ENCODE data around the gene RPL18.

The RPL18 gene

DNA sequence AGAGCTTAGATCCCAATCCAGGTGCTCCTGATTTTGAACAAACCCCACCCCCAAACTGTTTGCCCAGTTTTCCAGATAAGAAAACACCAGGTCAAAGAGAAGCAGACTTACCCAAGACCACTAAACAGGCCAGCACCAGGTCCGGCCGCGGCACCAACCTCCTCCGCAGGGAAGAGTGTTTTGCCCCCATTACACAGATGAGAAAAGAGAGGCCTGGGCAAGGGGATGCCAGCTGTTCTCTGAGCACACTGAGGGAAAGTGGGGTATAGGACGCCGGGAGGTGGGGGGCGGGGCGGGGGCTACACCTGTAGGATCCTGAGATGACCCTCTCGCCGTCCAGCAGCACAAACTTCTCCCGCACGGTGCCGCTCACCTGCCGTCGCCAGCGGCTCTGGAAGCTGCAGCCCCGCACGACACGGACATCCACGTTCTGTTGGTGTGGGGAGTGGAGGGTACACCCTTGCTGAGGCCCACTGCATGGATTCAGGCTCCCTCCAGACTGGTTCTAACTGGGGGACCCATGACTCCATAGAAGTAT, 9.3 kb downstream of the RPL18 start:
- TF ChIP-seq, protein P1, sequence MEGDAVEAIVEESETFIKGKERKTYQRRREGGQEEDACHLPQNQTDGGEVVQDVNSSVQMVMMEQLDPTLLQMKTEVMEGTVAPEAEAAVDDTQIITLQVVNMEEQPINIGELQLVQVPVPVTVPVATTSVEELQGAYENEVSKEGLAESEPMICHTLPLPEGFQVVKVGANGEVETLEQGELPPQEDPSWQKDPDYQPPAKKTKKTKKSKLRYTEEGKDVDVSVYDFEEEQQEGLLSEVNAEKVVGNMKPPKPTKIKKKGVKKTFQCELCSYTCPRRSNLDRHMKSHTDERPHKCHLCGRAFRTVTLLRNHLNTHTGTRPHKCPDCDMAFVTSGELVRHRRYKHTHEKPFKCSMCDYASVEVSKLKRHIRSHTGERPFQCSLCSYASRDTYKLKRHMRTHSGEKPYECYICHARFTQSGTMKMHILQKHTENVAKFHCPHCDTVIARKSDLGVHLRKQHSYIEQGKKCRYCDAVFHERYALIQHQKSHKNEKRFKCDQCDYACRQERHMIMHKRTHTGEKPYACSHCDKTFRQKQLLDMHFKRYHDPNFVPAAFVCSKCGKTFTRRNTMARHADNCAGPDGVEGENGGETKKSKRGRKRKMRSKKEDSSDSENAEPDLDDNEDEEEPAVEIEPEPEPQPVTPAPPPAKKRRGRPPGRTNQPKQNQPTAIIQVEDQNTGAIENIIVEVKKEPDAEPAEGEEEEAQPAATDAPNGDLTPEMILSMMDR (conservative IDR thresholded peaks at IDR 0.05; ENCODE audit: low read depth): no peak
- ChIA-PET CTCF (interaction anchor here (0.6 to 1.8 kb wide), 3 partner anchors 53 to 238 kb away, joined by 3 to 5 read pairs (median 3); no protein-coding TSS in a partner anchor), POLR2A (ENCODE audit: low non-redundant PET) (interaction anchor here (1.2 kb wide), 1 partner anchor 9 kb away, joined by 3 read pairs; the partner anchor contains the start of genes RPL18 and SPHK2)
- no peak for DNase-seq (ENCODE audit: low spot score)
- no peak overlapping the region for H3K27ac ChIP-seq

DNA sequence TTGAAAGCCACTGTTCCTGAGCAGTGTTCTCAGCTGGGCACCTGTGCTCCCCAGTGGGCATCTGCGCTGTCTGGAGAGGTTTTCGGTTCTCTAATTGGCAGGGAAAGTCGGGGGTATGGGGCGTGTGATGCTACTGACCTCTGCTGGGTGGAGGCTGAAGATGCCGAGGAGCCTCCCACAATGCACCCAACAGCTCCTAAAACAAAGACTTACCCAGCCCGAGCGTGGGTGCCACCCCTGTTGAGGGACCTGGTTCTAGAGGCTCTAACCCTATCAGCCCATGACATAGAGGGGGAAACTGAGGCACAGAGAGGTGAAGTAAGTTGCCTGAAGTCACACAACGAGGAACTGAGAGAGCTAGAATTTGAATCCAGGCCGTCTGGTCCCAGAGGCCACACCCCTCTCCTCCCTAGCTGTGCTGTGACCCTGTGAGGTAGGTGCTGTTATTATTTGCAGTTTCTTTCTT, 10.1 kb downstream of the RPL18 start:
- peak; percentile 51 for DNase-seq (ENCODE audit: low spot score)
- TF ChIP-seq, protein P1 (conservative IDR thresholded peaks at IDR 0.05; ENCODE audit: low read depth): peak; percentile 72
- ChIA-PET POLR2A (ENCODE audit: low non-redundant PET) (interaction anchor here (1.2 kb wide), 1 partner anchor 10 kb away, joined by 3 read pairs; the partner anchor contains the start of genes RPL18 and SPHK2), CTCF (interaction anchor here (0.6 to 1.8 kb wide), 9 partner anchors 14 to 238 kb away, joined by 3 to 7 read pairs (median 3); no protein-coding TSS in a partner anchor)
- no peak overlapping the region for H3K27ac ChIP-seq

DNA sequence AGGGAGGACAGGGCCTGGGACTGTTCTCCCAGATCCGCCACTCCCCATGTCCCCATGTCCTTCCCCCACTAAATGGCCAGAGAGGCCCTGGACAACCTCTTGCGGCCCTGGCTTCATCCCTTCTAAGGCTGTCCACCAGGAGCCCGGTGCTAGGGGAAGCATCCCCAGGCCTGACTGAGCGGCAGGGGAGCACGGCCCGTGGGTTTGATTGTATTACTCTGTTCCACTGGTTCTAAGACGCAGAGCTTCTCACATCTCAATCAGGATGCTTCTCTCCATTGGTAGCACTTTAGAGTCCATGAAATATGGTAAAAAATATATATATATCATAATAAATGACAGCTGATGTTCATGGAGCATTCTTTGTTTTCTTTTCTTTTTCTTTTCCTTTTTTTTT, 11.6 kb downstream of the RPL18 start:
- peak overlapping the region; percentile 7; the same call in 1 of the 2 replicates for H3K27ac ChIP-seq
- POLR2A ChIA-PET (ENCODE audit: low non-redundant PET): no interaction called here
- CTCF ChIA-PET: interaction anchor here (1.3 kb wide), 1 partner anchor 18 kb away, joined by 7 read pairs; no protein-coding TSS in a partner anchor
- DNase-seq (ENCODE audit: low spot score): no peak
- TF ChIP-seq, protein P1 (conservative IDR thresholded peaks at IDR 0.05; ENCODE audit: low read depth): no peak

DNA sequence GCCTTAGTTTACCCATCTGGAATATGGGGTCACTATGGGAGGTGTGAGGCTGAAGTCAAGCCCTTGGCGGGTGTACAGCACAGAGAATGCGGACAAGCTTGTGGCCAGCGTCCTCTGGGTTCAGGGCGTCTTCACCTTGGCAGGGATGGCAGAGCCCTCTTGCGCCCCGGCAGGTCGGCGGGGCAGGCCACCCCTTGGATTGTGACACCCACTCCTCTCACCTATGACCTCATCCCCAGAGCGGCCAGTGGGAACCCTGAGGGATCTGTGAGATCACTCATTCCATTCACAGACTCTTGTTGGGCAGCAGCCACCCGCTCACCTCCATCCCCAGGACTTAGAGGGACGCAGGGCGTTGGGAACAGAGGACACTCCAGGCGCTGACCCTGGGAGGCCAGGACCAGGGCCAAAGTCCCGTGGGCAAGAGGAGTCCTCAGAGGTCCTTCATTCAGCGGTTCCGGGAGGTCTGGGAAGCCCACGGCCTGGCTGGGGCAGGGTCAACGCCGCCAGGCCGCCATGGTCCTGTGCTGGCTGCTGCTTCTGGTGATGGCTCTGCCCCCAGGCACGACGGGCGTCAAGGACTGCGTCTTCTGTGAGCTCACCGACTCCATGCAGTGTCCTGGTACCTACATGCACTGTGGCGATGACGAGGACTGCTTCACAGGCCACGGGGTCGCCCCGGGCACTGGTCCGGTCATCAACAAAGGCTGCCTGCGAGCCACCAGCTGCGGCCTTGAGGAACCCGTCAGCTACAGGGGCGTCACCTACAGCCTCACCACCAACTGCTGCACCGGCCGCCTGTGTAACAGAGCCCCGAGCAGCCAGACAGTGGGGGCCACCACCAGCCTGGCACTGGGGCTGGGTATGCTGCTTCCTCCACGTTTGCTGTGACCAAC, 12.3 kb downstream of the RPL18 start, which contains the start of gene SPACA4:
SPACA4 (plus strand) TSS at position 280 of the 896 bp plus-strand sequence; CDS start at position 517, 237 bp downstream.
- ChIA-PET CTCF (interaction anchor here (1.6 kb wide), 1 partner anchor 118 kb away, joined by 5 read pairs; no protein-coding TSS in a partner anchor), POLR2A (ENCODE audit: low non-redundant PET) (no interaction called here)
- DNase-seq (ENCODE audit: low spot score): no peak
- TF ChIP-seq, protein P1 (conservative IDR thresholded peaks at IDR 0.05; ENCODE audit: low read depth): no peak
- peak within 1 kb of the TSS; percentile 7; the same call in 1 of the 2 replicates for H3K27ac ChIP-seq

DNA sequence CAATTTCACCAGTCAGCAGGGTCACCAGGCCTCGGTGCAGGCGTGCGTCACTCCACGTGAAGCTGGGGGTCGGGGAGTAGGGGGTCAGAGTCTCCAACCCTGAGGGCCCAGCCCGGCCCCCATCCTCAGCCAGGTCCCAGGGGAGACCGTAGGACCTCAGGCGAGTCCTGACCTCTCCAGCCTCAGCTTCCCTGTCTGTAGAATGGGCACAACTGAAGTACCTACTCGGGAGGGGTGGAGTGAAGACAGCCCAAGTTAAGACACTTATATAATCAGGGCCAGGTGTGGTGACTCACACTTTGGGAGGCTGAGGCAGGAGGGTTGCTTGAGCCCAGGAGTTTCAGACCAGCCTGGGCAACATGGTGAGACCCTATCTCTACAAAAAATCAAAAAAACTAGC, 15.1 kb downstream of the RPL18 start:
- ChIA-PET POLR2A (ENCODE audit: low non-redundant PET) (no interaction called here), CTCF (no interaction called here)
- no peak overlapping the region for H3K27ac ChIP-seq
- no peak for DNase-seq (ENCODE audit: low spot score)
- TF ChIP-seq, protein P1 (conservative IDR thresholded peaks at IDR 0.05; ENCODE audit: low read depth): no peak

DNA sequence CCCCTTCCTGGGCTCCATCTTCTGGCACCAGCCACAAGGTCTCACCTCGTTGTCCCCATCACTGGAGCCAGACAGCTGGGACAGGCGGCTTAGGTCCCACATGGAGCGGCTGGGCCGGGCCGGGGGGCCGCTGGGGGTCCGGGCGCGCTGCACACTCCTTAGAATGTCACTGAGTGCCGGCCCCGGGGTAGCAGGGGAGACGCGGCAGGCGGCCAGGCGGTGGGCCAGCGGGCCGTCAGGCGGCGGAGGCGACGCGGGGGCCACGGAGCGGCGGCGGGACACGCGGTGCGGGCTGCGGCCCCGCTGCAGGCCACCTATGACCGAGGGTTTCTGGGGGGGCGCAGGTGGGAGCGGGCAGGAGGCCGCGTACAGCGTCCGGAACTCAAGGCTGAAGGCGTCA, 15.5 kb downstream of the RPL18 start:
- H3K27ac ChIP-seq: no peak overlapping the region
- no peak for DNase-seq (ENCODE audit: low spot score)
- POLR2A ChIA-PET (ENCODE audit: low non-redundant PET): no interaction called here
- TF ChIP-seq, protein P1 (conservative IDR thresholded peaks at IDR 0.05; ENCODE audit: low read depth): no peak
- CTCF ChIA-PET: no interaction called here

Measured in RWPE1 (cell line).